SK-N-MC (cell line): ENCODE data around the gene UBL7.

Source experiments
- DNase-seq: peaks from one replicate; pipeline ENCODE4 v3.0.0-alpha.2; 2011; ENCODE audit warnings: low read depth, low spot score
- H3K27ac ChIP-seq: fragments of 200-600 bp; sonication (generic); 2 replicates; pipeline ENCODE4 v1.5.1; 2016; ENCODE audit warnings: mixed run types
- H3K36me3 ChIP-seq: fragments of 200-600 bp; sonication (generic); 2 replicates; pipeline ENCODE4 v1.6.1; 2017; ENCODE audit warnings: antibody characterized with exemption, low read length, mixed read lengths; ENCODE audit not compliant: insufficient read depth
- H3K4me3 ChIP-seq: fragments of 200-600 bp; sonication (generic); 2 replicates; pipeline ENCODE4 v1.5.1; 2016
- H3K9ac ChIP-seq: fragments of 200-600 bp; sonication (generic); 2 replicates; pipeline ENCODE4 v1.8.0; 2017; ENCODE audit warnings: mixed run types, mixed read lengths; ENCODE audit not compliant: insufficient read length
- H3K9me3 ChIP-seq: fragments of 200-600 bp; sonication (generic); 2 replicates; pipeline ENCODE4 v1.6.1; 2017; ENCODE audit warnings: low read depth, mild to moderate bottlenecking, antibody characterized with exemption, low read length, moderate library complexity, mixed read lengths
- EZH2 ChIP-seq: fragments of 200-600 bp; sonication (generic); IDR thresholded peaks from one replicate; pipeline ENCODE4 v1.6.1; 2017; ENCODE audit warnings: antibody characterized with exemption
- FOXP2 ChIP-seq: optimal IDR thresholded peaks from 2 replicates; pipeline ENCODE3; 2011; ENCODE audit warnings: mild to moderate bottlenecking, moderate library complexity; ENCODE audit not compliant: insufficient read depth; ENCODE audit errors: extremely low read length, control extremely low read depth
- POLR2AphosphoS5 ChIP-seq: IDR thresholded peaks from 2 replicates; pipeline ENCODE4 v1.6.1; 2012; ENCODE audit warnings: mild to moderate bottlenecking, low read depth, low read length, borderline replicate concordance

UBL7 gene

DNA sequence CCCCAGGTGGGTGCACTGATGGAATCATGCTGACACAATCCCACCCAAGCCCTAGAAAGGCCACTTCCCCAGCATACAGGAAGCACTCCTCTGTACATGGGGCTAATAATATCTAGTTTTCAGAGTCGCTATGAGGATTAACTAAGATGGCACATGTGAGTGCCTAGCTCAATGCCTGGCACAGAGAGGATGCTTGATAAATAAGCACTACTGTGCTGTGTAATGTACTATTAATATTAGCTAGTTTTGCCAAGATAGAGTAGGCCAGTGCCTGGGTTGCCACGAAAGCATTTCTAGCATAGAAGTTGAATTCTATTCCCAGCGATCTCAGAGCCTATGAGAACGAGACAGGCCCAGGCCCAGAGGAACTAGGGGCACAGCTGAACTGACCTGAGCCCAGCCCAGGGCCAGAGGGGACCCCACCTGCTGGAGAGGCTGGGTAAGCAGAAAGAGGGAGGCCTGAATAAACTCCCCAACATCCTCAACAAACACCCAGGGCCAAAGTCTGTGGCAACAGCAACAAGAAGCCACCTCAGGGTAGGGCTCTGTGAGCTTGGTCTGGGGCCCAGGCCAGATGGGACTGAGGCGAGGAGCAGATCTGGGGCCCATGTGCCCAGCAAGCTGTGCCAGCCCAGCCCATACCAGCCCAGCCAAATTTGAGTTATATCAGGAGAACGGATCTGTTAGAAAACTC lies 19.6 kb downstream of the UBL7 start:
- H3K9ac ChIP-seq, result no peak overlapping the region
- H3K27ac ChIP-seq, result no peak overlapping the region
- TF ChIP-seq POLR2AphosphoS5, result no peak
- TF ChIP-seq FOXP2, result no peak
- TF ChIP-seq EZH2, result no peak
- no peak overlapping the region for H3K4me3 ChIP-seq
- H3K9me3 ChIP-seq, result no peaks in the 10 kb centered on the region
- peaks cover 7% of the 10 kb centered on the region; the same call in 1 of the 2 replicates for H3K36me3 ChIP-seq
- DNase-seq, result no peak

DNA sequence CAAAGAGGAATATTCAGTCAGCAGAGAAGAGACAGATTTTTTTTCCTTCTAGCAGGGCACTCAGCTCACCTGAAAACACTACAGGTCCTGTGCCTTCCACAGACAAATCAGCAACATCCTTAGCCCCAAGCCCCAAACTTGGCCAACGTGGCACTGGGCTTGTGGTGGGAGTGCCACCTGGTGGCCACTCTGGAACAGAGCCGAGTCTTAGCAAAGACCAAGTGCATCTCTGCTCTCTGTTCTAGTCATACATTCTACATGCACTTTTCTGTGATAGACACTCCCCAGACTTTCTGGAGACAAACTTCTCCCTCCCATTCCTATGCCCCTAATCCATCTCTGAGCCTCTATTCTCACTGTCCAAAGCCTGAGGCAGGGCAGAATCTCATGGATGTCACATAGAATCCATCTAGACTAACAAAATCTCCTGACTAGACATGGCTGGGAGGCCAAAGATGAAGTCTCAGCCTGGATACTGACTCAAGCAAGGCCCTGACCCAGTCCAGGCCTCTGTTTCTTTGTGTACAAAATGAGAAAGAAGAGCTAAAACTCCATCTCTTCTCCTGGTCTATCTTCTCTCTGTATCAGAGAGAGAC lies 22.1 kb downstream of the UBL7 start:
- no peaks in the 10 kb centered on the region for H3K36me3 ChIP-seq
- no peak overlapping the region for H3K9ac ChIP-seq
- no peak for TF ChIP-seq POLR2AphosphoS5
- H3K4me3 ChIP-seq, result no peak overlapping the region
- no peaks in the 10 kb centered on the region for H3K9me3 ChIP-seq
- no peak overlapping the region for H3K27ac ChIP-seq
- DNase-seq, result no peak

DNA sequence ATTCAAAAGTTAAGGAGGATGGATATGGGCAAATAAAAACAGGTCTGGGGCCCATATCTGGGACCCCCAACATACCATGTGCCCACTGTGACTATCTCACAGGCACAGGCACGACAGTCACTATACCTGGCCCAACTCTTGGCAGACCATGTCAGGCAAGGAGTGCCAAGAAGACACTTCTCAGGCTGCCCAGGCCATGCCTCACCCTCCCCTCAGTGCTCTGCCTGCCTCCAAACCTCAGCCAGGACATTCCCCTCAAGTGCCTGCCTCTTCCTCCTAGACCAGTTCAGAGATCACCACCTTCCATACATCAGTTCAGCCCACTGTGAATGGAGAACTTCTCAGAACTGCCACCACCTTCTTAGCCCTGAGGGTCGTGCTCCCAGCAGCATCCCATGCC lies 22.8 kb downstream of the UBL7 start:
- Histone ChIP-seq H3K27ac (no peak overlapping the region), H3K4me3 (no peak overlapping the region), H3K9ac (no peak overlapping the region), H3K9me3 (no peaks in the 10 kb centered on the region), H3K36me3 (no peaks in the 10 kb centered on the region)
- DNase-seq, result no peak
- no peak for TF ChIP-seq EZH2
- TF ChIP-seq FOXP2, result no peak
- no peak for TF ChIP-seq POLR2AphosphoS5

DNA sequence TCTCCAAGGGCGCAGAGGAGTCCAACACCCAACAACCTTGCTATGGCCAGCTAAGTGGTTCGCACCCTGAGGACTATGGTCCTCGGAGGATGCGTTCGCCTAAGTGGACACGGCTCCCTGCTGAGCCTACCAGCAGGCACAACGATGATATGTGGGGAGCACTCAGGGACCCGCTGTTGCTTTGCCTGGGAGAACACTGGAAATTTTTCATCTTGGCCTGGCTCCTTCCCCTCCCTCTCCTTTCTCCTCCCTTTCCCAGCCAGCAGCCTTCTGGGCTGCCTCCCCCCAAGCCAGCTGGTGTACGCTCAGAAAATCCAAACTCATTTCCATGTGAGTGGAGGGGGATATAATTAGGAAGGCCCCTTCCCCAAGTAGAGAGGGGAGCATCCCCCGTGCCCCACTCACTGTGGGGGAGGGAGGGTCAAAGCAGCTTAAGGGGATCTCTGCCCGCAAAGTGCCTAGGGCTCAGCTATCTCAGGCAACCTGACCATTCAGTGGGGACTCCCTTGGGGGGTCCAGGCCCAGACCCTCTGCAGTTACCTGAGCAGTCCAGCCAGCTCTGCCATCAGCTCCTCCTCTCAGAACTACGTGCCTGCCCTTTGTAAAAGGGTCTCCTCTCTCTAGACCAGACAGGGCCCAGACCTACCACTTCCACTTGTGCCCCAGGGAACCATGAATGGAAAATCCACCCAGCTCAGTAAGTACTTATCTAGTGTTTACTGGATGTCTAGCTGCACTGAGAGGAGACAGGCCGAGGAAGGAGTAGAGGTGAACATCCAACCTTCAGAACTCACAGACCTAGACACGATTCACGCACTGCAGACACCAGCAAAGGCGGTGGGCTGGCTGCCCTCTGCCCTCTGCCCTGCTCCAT lies 26.5 kb downstream of the UBL7 start:
- TF ChIP-seq FOXP2 (no peak), EZH2 (no peak), POLR2AphosphoS5 (no peak)
- Histone ChIP-seq H3K27ac (no peak overlapping the region), H3K9me3 (no peaks in the 10 kb centered on the region), H3K36me3 (no peaks in the 10 kb centered on the region), H3K9ac (no peak overlapping the region), H3K4me3 (0 out of 2 replicates have a peak overlapping the region, but pooled peaks have one; percentile 75)
- DNase-seq, result no peak

DNA sequence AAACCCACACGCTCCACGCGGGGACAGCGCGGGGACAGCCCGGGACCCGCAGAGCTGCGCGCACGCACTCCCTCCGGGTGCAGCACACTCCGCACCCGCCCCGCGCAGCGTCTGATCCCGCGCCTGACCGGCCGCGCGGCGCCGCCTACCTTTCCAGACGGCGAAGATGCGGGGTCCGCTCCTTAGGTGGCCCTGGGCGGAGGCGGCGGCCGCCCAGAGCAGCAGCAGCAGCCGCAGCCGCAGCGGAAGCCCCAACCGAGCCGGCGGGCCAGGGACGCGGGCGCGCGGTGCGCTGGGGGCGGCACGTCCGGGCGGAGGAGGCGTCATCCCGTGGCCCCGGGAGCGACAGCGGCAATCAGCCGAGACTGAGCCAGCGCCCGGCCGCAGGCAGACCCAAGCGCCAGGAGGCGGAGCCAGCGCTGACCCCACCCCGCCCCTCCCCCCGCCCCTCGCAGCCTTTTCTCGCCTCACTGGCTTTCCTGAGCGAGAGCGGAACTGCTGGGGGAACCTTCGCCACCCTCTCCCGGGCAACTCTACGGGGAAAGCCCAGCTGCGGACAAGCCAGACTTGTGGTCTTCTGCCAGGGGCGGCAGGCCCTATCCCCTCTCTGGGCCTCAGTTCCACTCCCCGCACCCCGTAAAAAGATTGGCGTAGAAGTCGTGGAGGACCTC lies 27.2 kb downstream of the UBL7 start, which contains the start of gene SEMA7A:
TSS of gene SEMA7A (minus strand) at position 367 of the 671 bp plus-strand sequence. CDS start at position 327, 40 bp downstream.
- Histone ChIP-seq H3K9me3 (no peaks in the 10 kb centered on the region), H3K36me3 (no peaks in the 10 kb centered on the region), H3K27ac (no peak within 1 kb of the TSS), H3K9ac (no peak within 1 kb of the TSS), H3K4me3 (peak within 1 kb of the TSS; percentile 75)
- no peak for TF ChIP-seq POLR2AphosphoS5
- TF ChIP-seq FOXP2, result no peak
- TF ChIP-seq EZH2, result no peak
- DNase-seq, result no peak

DNA sequence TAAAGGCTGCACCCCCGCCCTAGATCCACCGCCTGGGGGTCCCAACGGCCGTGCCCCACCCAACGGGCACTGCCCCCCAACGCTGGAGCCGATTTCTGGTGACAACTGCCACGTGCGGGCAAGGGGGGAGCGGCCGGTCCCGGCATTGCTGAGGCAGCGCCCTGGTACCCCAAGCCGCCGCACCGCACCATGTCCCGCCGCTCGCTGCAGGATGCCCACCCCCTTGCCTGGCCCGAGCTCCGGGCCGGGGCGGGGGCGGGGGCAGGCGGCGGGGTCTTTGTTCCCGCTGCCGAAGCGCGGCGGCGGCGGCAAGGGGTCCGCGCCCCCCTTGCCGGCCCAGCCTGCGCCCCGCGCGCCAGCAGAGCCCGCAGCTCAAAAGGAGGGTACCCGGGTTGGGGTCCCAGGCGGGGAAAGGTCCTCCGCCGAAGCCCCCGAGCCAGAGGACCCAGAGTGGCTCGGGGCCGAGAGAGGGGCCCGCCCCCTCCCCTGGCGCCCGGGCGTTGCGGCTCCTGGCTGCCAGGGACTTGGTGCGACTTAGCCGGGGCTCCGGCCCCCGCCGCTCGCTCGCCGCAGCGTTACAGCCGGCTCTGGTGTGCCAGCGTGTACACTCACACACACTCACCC lies 27.9 kb downstream of the UBL7 start:
- no peak overlapping the region for H3K27ac ChIP-seq

DNA sequence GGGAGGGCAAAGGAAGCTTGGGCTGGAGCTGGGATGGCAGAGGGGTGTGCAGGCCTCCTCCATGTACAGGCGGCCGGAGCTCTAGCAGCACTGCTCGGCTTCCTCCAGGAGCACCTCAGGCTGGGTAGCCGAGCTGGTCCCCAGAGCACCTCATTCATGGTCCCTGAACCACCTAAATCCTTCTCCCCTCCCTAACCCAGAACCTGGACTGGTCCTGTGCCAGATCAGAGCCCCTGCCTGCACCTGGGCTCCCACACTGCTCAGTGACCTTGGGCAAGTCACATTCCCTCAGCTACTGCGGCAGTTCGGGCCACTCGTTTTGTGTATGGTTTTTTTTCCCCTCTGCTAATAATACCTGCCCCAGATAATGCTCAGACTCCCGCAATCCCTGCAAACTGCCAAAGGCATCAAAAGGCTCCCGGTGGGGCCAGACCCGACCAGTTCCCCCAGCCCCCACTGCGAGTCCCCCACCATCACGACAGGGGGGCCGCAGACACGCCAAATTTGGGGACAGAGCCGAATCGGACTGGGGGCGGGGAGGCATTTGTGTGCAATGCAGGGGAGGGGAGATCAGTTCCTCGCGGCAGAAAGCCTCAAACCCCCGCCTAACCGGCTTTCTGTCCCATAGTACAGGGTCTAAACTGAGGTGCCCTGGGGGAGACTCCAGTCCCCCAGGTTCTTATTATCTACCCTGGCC lies 28.5 kb downstream of the UBL7 start:
- no peak overlapping the region for H3K4me3 ChIP-seq
- TF ChIP-seq POLR2AphosphoS5, result no peak
- TF ChIP-seq EZH2, result no peak
- TF ChIP-seq FOXP2, result no peak
- no peaks in the 10 kb centered on the region for H3K9me3 ChIP-seq
- DNase-seq, result no peak
- H3K27ac ChIP-seq, result no peak overlapping the region
- no peaks in the 10 kb centered on the region for H3K36me3 ChIP-seq
- no peak overlapping the region for H3K9ac ChIP-seq

More for the DNA sequence above, 27.9 kb downstream of the UBL7 start:
- no peak for TF ChIP-seq FOXP2
- TF ChIP-seq EZH2, result no peak
- no peaks in the 10 kb centered on the region for H3K9me3 ChIP-seq
- H3K9ac ChIP-seq, result no peak overlapping the region
- DNase-seq, result no peak
- peak overlapping the region; percentile 75 for H3K4me3 ChIP-seq
- no peaks in the 10 kb centered on the region for H3K36me3 ChIP-seq
